A673 (cell line): ENCODE measurements around the gene HELZ2. TPM values are rescaled to one million over a fixed set of nuclear protein-coding genes. Genes with fewer than 3 reads are reported as not detected.

ENCODE experiments used
- BruUV-seq: library from RNA; stranded (reverse); fragments of 400-500 nt; replicated peaks from 2 replicates; lab custom pipeline; 2021; lab: Mats Ljungman, UMichigan
- CTCF ChIA-PET: fragments of 300-600 bp; sonication (Branson Sonifier 250); formaldehyde crosslinking; loops from one replicate; lab custom pipeline; 2022; ENCODE audit warnings: antibody characterized with exemption; lab: Charles Lee
- POLR2A ChIA-PET: fragments of 300-600 bp; sonication (Branson Sonifier 250); formaldehyde crosslinking; loops from one replicate; lab custom pipeline; 2022; ENCODE audit warnings: antibody characterized with exemption; ENCODE audit not compliant: low non-redundant PET; lab: Charles Lee
- DNase-seq: peaks from one replicate; pipeline ENCODE4 v3.0.0-alpha.2; 2015; ENCODE audit warnings: low spot score
- H3K27ac ChIP-seq: fragments of 200-600 bp; sonication (generic); 2 replicates; pipeline ENCODE4 v1.5.1; 2016; ENCODE audit warnings: mixed run types, low read depth, mild to moderate bottlenecking, mixed read lengths, antibody characterized with exemption, low read length; ENCODE audit not compliant: poor library complexity, severe bottlenecking
- H3K27me3 ChIP-seq: fragments of 200-600 bp; sonication (generic); replicated peaks from 2 replicates; pipeline ENCODE4 v1.6.1; 2017; ENCODE audit warnings: mixed run types, low read depth, mild to moderate bottlenecking, mixed read lengths, antibody characterized with exemption, low read length; ENCODE audit not compliant: insufficient read depth, poor library complexity
- H3K36me3 ChIP-seq: fragments of 200-600 bp; sonication (generic); 2 replicates; pipeline ENCODE4 v1.6.1; 2016; ENCODE audit warnings: mixed run types, mild to moderate bottlenecking, mixed read lengths, antibody characterized with exemption, low read length; ENCODE audit not compliant: insufficient read depth, poor library complexity, severe bottlenecking
- H3K4me1 ChIP-seq: fragments of 200-600 bp; sonication (generic); 2 replicates; pipeline ENCODE4 v1.6.1; 2017; ENCODE audit warnings: mixed run types, mild to moderate bottlenecking, mixed read lengths, antibody characterized with exemption, low read length; ENCODE audit not compliant: insufficient read depth, poor library complexity, severe bottlenecking
- H3K4me3 ChIP-seq: fragments of 200-600 bp; sonication (generic); 2 replicates; pipeline ENCODE4 v1.5.1; 2016; ENCODE audit warnings: low read depth, mixed run types, mild to moderate bottlenecking, mixed read lengths, low read length; ENCODE audit not compliant: poor library complexity, severe bottlenecking
- H3K9me3 ChIP-seq: fragments of 200-600 bp; sonication (generic); 2 replicates; pipeline ENCODE4 v1.6.1; 2016; ENCODE audit warnings: mixed run types, low read depth, mild to moderate bottlenecking, mixed read lengths, antibody characterized with exemption, low read length; ENCODE audit not compliant: poor library complexity, severe bottlenecking
- EZH2 ChIP-seq: fragments of 200-600 bp; sonication (generic); IDR thresholded peaks from 2 replicates; pipeline ENCODE4 v1.6.1; 2017; ENCODE audit warnings: borderline replicate concordance, low read depth, mild to moderate bottlenecking, mixed read lengths, antibody characterized with exemption, low read length; ENCODE audit not compliant: poor library complexity, severe bottlenecking
- intact Hi-C: fragments of 100-400 bp; cut with micrococcal nuclease; formaldehyde crosslinking; loops from one replicate; pipeline ENCODE4 v1.10.0; 2022; ENCODE audit not compliant: unreplicated experiment
- total RNA-seq: library from RNA; stranded (reverse); gene quantifications from 2 replicates; pipeline ENCODE4 v1.2.3, GENCODE V29; 2021
- TF ChIP-seq, protein P1 (sequence below): fragments of 300-800, 200-600 bp; sonication (generic); conservative IDR thresholded peaks from 2 replicates; pipeline ENCODE4 v1.5.1; 2017; ENCODE audit warnings: low read depth, mild to moderate bottlenecking, antibody characterized with exemption, low read length, moderate library complexity, mixed read lengths

The HELZ2 gene
- total RNA-seq, 1 experiment from 2014 or later: 21.0 TPM

- no TSS peak for BruUV-seq
- CTCF ChIA-PET: interaction anchor here (0.7 kb wide), 1 partner anchor 359 kb away, joined by 3 read pairs; no protein-coding TSS in a partner anchor
These were observed 8.5 kb upstream of the HELZ2 start for GRCh38 chr20:63582382-63583063.

GRCh38 chr20:63580796-63581461 is 6.9 kb upstream of the HELZ2 start:
- peak; percentile 40 for DNase-seq
- no peaks in the 10 kb centered on the region for H3K9me3 ChIP-seq
- TF ChIP-seq, protein P1, sequence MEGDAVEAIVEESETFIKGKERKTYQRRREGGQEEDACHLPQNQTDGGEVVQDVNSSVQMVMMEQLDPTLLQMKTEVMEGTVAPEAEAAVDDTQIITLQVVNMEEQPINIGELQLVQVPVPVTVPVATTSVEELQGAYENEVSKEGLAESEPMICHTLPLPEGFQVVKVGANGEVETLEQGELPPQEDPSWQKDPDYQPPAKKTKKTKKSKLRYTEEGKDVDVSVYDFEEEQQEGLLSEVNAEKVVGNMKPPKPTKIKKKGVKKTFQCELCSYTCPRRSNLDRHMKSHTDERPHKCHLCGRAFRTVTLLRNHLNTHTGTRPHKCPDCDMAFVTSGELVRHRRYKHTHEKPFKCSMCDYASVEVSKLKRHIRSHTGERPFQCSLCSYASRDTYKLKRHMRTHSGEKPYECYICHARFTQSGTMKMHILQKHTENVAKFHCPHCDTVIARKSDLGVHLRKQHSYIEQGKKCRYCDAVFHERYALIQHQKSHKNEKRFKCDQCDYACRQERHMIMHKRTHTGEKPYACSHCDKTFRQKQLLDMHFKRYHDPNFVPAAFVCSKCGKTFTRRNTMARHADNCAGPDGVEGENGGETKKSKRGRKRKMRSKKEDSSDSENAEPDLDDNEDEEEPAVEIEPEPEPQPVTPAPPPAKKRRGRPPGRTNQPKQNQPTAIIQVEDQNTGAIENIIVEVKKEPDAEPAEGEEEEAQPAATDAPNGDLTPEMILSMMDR: peak; percentile 51
- no peak for TF ChIP-seq EZH2
- H3K27me3 ChIP-seq: no peaks in the 10 kb centered on the region
- H3K36me3 ChIP-seq: no peaks in the 10 kb centered on the region
- H3K4me1 ChIP-seq: peaks cover 7% of the 10 kb centered on the region
- ChIA-PET POLR2A (no interaction called here), CTCF (no interaction called here)
- BruUV-seq: no TSS peak
- intact Hi-C loops: no loop called here
- H3K27ac ChIP-seq: no peak overlapping the region
- no peak overlapping the region for H3K4me3 ChIP-seq

More at GRCh38 chr20:63582382-63583063, 8.5 kb upstream of the HELZ2 start:
- Histone ChIP-seq H3K36me3 (no peaks in the 10 kb centered on the region), H3K4me1 (peaks cover 7% of the 10 kb centered on the region), H3K27ac (no peak overlapping the region), H3K27me3 (no peaks in the 10 kb centered on the region), H3K9me3 (no peaks in the 10 kb centered on the region), H3K4me3 (no peak overlapping the region)
- intact Hi-C loops: no loop called here
- TF ChIP-seq EZH2: no peak
- TF ChIP-seq, protein P1: no peak
- no peak for DNase-seq
- POLR2A ChIA-PET: no interaction called here

- no TSS peak for BruUV-seq
- ChIA-PET POLR2A (no interaction called here), CTCF (no interaction called here)
- Histone ChIP-seq H3K9me3 (no peaks in the 10 kb centered on the region), H3K36me3 (no peaks in the 10 kb centered on the region), H3K27me3 (no peaks in the 10 kb centered on the region), H3K4me1 (peaks cover 12% of the 10 kb centered on the region), H3K4me3 (no peak overlapping the region), H3K27ac (no peak overlapping the region)
- TF ChIP-seq EZH2: no peak
- TF ChIP-seq, protein P1: no peak
- DNase-seq: no peak
- intact Hi-C loops: no loop called here
These were observed 5.1 kb upstream of the HELZ2 start for GRCh38 chr20:63579017-63579694.
